GM12891 (cell line): ENCODE measurements around the gene ZNF701. TPM values are rescaled to one million over a fixed set of nuclear protein-coding genes. Genes with fewer than 3 reads are reported as not detected.
A peak's percentile ranks its signal among the peaks of the same experiment; 100 is the strongest.
"Not testable (repeated sequence)": the region's sequence is repeated elsewhere in the genome, so short reads cannot be mapped to it uniquely, and the experiment has no call there.

Experiments used
- DNase-seq: peaks from one replicate; pipeline ENCODE4 v3.0.0; 2011; ENCODE audit warnings: low spot score; ENCODE audit not compliant: insufficient read length
- FAIRE-seq: peaks from 2 replicates; lab custom pipeline; 2011; peaks lifted over from hg19 to GRCh38; lab: Jason Lieb, UNC
- PAX5 ChIP-seq: IDR thresholded peaks from 2 replicates; pipeline ENCODE4 v1.6.1; 2011; ENCODE audit warnings: low read length, moderate library complexity, mild to moderate bottlenecking; ENCODE audit not compliant: insufficient read depth, severe bottlenecking
- POLR2A ChIP-seq: IDR thresholded peaks from 2 replicates; pipeline ENCODE4 v1.6.1; 2011; ENCODE audit warnings: low read depth, low read length, control low read depth
- POLR2AphosphoS5 ChIP-seq: IDR thresholded peaks from 2 replicates; pipeline ENCODE4 v1.6.1; 2011; ENCODE audit warnings: low read depth, low read length, control low read depth
- POU2F2 ChIP-seq: IDR thresholded peaks from 2 replicates; pipeline ENCODE4 v1.6.1; 2011; ENCODE audit warnings: low read depth, mild to moderate bottlenecking, control low read depth, low read length, moderate library complexity
- SPI1 ChIP-seq: IDR thresholded peaks from 2 replicates; pipeline ENCODE4 v1.6.1; 2011; ENCODE audit warnings: low read depth, low read length, control low read depth
- TAF1 ChIP-seq: IDR thresholded peaks from 2 replicates; pipeline ENCODE4 v1.6.1; 2011; ENCODE audit warnings: low read depth, low read length, control low read depth
- polyA plus RNA-seq: library from polyadenylated mRNA; unstranded; fragments of >200 nt; gene quantifications from one replicate; pipeline ENCODE4 v1.2.1, GENCODE V29; 2012; ENCODE audit warnings: low read depth, missing spikeins, inconsistent platforms; ENCODE audit not compliant: missing spikeins

The ZNF701 gene
- polyA plus RNA-seq, result 5.7 TPM

DNA sequence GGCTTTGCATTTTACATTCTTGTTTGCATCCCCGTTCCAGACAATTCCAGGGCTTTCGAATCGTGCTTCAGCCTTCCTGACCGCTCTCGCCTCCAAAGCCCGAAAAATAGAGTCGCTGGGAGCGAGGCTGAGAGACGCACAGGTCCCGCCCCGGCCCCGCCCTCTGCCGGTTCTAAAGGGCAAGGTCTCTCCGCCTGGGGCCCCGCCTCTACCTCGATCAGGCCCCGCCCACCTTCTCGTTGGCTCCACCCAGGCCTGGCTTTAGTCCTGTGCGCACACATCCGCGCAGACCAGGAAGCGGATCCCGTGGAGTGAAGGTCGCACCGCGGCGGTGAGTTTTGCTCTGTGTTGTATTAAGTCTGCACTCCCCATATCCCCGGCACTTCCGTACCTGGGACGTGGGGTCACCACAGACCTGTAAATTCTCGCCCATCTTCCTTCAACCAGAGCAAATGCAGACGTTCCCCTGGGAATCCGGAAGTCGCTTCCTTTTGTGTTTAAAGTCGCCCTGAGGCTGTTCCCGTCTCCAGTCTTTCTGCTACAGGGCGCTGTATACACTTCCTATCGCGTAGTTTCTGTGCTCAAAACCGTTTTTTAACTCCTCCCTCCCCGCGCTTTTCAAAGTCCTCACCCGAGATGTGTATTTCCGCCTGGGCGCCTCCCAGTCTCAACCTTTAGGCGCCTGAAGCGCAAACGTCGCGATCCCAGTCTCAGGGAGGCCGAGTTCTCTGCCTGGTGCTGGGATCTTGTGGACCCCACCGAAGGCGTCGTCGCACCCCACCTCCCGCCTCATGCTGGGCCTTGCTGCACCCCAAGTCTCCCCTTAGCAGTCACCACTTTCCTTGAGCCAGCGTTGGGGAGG, at the start of gene ZNF701:
ZNF701 (plus strand) TSS at position 288 of the 862 bp plus-strand sequence. CDS start 3,861 bp downstream, outside the sequence.
- peak; percentile 90 for FAIRE-seq
- DNase-seq, result peak; percentile 68
- TF ChIP-seq POU2F2, result 0 out of 2 replicates have a peak, but pooled peaks have one; percentile 38
- peak; percentile 96 for TF ChIP-seq POLR2A
- TF ChIP-seq TAF1, result peak; percentile 84
- TF ChIP-seq POLR2AphosphoS5, result peak; percentile 97
- TF ChIP-seq PAX5, result no peak
- TF ChIP-seq SPI1, result no peak

DNA sequence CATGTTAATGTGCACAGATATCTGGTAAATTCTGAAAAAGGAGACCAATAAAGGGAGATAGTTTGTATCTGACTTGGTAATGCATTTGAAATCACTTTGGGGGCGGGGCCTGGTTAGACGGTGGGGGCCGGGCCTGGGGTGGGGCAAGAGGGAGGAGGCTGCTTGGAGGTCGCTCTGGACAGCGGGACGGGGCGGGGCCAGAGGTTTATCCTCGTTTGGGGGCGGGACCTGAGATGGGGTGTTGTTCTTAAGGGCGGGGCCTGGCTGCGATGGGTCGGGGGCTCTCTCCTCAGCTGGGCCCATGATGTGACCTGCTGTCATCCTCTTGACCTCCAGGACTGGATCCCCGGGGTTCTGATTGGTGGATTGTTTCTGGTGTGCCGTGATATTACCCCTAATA, 47.5 kb upstream of the ZNF701 start:
- no peak for FAIRE-seq
- DNase-seq, result no peak
- TF ChIP-seq POLR2A (no peak), POU2F2 (no peak), POLR2AphosphoS5 (no peak), SPI1 (no peak), PAX5 (no peak), TAF1 (no peak)

DNA sequence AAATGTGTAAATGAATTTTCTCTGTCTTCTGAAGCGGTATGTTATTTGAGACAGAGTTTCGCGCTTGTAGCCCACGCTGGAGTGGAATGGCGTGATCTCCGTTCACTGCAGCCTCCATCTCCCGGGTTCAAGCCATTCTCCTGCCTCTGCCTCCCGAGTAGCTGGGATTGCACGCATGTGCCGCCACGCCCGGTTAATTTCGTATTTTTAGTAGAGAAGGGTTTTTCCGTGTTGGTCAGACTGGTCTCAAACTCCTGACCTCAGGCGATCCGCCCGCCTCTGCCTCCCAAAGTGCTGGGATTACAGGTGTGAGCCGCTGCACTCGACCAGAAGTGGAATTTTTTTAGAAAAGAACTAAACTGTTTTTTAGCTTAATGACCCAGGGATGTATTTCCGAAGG, 46.0 kb upstream of the ZNF701 start:
- no peak for TF ChIP-seq SPI1
- no peak for TF ChIP-seq POLR2A
- TF ChIP-seq TAF1, result no peak
- TF ChIP-seq PAX5, result no peak
- TF ChIP-seq POLR2AphosphoS5, result no peak
- no peak for TF ChIP-seq POU2F2
- no peak for DNase-seq
- FAIRE-seq, result no peak

DNA sequence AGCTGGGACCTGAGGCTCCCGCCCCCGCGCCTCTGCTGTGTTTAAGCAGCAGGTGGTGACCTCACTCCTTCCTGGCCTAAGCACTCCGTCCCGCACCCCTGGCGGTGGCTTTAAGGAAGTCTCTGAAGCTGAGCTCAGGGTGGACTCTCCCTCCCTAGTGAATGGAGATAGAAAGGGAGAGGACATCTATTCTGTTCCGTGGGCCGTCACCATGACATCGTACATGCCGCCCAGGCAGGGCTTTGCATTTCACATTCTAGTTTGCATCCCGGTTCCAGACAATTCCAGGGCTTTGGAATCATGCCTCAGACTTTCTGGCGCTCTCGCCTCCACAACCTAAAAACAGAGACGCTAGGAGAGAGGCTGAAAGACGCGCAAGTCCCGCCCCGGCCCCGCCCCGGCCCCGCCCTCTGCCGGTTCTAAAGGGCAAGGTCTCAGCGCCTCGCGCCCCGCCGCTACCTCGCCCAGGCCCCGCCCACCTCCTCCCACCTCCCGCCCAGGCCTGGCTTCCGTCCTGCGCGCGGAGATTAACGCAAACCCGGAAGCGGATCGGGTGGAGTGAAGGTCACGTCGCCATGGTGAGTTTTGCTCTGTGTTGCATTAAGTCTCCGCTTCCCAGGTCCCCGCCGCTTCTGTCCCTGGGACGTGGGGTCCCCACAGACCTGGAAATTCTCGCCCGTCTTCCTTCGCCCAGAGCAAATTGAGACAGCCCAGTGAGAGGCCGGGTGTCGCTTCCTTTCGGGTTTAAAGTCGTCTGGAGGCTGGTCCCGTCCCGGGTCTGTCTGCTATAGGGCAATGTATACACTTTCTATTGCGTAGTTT, 42.7 kb upstream of the ZNF701 start, which contains the start of gene ZNF808:
ZNF808 (plus strand) TSS at position 535 of the 822 bp plus-strand sequence. CDS start 15,617 bp downstream, outside the sequence.
- FAIRE-seq, result peak; percentile 90
- DNase-seq, result peak; percentile 82
- peak; percentile 63 for TF ChIP-seq TAF1
- TF ChIP-seq POU2F2, result peak; percentile 60; the same call in 1 of the 2 replicates
- TF ChIP-seq SPI1, result peak; percentile 58; the same call in 1 of the 2 replicates
- TF ChIP-seq POLR2A, result peak; percentile 74
- peak; percentile 60 for TF ChIP-seq POLR2AphosphoS5
- no peak for TF ChIP-seq PAX5

DNA sequence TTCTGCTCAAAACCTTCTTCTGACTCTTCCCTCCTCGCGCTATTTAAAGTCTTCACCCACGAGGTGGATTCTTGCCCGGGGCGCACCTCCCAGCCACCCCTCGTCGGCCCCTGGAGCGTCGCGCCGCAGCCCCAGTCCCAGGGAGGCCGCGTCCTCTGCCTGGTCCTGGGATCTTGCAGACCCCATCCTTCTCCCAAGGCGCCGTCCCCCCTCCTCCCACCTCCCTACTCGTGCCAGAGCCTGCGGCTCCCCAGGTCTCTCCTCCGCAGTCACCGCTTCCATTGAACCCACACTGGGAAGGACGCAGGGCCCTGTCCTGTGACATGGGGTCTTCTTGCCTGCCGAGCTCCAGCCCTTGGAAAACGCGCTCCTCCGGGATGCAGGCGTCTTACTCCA, 42.1 kb upstream of the ZNF701 start:
- TF ChIP-seq POLR2A (no peak), POU2F2 (no peak), TAF1 (no peak), PAX5 (no peak), SPI1 (no peak), POLR2AphosphoS5 (no peak)
- no peak for DNase-seq
- no peak for FAIRE-seq

DNA sequence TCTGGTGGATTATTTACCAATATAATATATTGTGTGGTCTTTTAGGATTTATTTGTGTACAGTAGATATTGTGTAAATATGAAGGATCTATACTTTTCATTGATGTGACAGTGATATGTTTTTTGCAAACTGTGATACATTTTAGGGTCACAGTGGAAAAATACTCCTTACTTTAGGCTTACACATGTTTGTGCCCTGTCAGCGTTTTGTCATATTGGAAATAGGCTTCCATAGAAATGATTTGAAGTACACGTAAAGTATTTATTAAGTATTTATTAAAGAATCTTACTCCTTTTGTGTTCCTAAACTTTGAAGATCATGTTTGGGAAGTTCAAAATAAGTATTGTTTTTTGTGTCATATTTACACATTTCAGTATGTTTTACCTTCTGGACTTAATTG, 37.6 kb upstream of the ZNF701 start:
- no peak for FAIRE-seq
- no peak for TF ChIP-seq POU2F2
- TF ChIP-seq PAX5, result no peak
- TF ChIP-seq TAF1, result no peak
- TF ChIP-seq POLR2AphosphoS5, result no peak
- TF ChIP-seq SPI1, result no peak
- TF ChIP-seq POLR2A, result no peak

DNA sequence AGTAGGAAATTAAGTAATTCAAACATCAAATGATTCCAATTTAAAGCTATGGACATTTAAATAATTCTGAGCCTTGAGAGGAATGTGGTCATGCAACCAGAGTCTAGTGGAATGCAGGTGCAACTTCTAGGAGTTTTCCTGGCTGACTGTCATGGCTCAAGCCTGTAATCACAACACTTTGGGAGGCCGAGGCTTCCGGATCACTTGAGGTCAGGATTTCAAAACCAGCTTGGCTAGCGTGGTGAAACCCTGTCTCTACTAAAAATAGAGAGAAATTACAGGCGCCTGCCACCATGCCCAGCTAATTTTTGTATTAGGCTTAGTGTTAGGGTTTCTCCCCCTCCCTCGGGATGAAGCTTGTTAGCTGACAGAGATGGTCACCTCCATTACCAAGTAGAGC, 36.2 kb upstream of the ZNF701 start:
- FAIRE-seq (no peak), DNase-seq (no peak)
- TF ChIP-seq SPI1 (no peak), POLR2AphosphoS5 (no peak), TAF1 (no peak), POLR2A (no peak), POU2F2 (no peak), PAX5 (no peak)

More for the DNA sequence above, 37.6 kb upstream of the ZNF701 start:
- no peak for DNase-seq

DNA sequence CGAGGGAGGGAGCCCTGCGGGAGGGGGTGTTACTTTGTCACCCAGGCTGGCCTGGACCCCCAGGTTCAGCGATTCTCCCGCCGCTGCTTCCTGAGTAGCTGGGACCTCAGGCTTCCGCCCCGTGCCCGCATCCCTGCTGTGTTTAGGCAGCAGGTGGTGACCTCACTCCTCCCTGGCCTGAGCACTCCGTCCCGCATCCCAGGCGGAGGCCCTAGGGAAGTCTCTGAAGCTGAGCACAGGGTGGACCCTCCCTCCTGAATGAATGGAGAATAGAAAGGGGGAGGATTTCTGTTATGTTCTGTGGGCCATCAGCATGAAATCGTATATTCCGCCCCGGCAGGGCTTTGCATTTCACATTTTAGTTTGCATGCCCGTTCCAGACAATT, 34.7 kb upstream of the ZNF701 start:
- FAIRE-seq, DNase-seq: not testable (repeated sequence)

DNA sequence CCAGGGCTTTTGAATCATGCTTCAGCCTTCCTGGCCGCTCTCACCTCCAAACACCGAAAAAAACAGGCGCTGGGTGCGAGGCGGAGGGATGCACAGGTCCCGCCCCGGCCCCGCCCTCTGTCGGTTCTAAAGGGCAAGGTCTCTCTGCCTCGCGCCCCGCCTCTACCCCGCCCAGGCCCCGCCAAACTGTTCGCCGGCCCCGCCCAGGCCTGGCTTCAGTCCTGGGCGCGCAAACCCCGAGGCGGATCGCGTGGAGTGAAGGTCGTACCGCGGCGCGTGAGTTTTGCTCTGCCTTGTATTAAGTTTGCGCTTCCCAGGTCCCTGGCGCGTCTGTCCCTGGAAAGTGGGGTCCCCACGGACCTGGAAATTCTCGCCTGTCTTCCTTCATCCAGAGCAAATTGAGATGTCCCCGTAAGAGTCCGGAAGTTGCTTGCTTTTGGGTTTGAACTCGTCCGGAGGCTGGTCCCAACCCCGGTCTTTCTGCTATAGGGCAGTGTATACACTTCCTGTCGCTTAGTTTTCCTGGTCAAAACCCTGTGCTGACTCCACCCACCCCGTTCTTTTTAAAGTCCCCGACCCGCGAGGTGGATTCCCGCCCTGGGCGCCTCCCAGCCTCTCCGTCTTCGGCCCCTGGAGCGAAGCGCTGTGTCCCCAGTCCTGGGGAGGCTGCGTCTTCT, 34.2 kb upstream of the ZNF701 start:
- TF ChIP-seq POLR2A, result peak; percentile 76
- TF ChIP-seq POLR2AphosphoS5, result peak; percentile 52; the same call in 1 of the 2 replicates
- no peak for TF ChIP-seq TAF1
- TF ChIP-seq SPI1, result no peak
- no peak for TF ChIP-seq PAX5
- TF ChIP-seq POU2F2, result no peak
- FAIRE-seq, result peak; percentile 76
- peak; percentile 56 for DNase-seq
